ENCODE data around the gene AK4. TPM values are rescaled to one million over a fixed set of nuclear protein-coding genes. Genes with fewer than 3 reads are reported as not detected.

The AK4 gene
- total RNA-seq, 4 donors from 2014 or later, result 39.9 to 83.2 (median 49.0) TPM

- intact Hi-C loops (cut with DNase I; ENCODE audit: low total_unique reads), result loop anchor here (10.0 kb wide), 1 partner anchor 134 kb away; no protein-coding TSS in a partner anchor
Observed at GRCh38 chr1:65209005-65209885, 61.2 kb downstream of the AK4 start.

GRCh38 chr1:65210325-65210724 is 62.3 kb downstream of the AK4 start:
- no peak for TF ChIP-seq CTCF (IDR thresholded peaks at IDR 0.05)
- no peak for TF ChIP-seq POLR2A (IDR thresholded peaks at IDR 0.05)

More at GRCh38 chr1:65209005-65209885, 61.2 kb downstream of the AK4 start:
- H3K4me3 ChIP-seq (ENCODE audit: low read depth, poor library complexity, severe bottlenecking), result no peak overlapping the region
- WGBS, 2 donors, result 44 to 46% methylated on average over 6 of the region's 6 CpGs
- peak in 1 of 2 donors; percentile 43 for DNase-seq (ENCODE audit: low spot score in 2 of 2)
- TF ChIP-seq POLR2A (IDR thresholded peaks at IDR 0.05) (no peak), CTCF (IDR thresholded peaks at IDR 0.05) (no peak)

GRCh38 chr1:65211331-65211730 is 63.3 kb downstream of the AK4 start:
- intact Hi-C loops (cut with DNase I; ENCODE audit: low total_unique reads), result no loop called here
- TF ChIP-seq POLR2A (IDR thresholded peaks at IDR 0.05) (no peak), CTCF (IDR thresholded peaks at IDR 0.05) (no peak)
- no peak overlapping the region for H3K4me3 ChIP-seq (ENCODE audit: low read depth, poor library complexity, severe bottlenecking)
- 87 to 88% methylated on average over 6 of the region's 6 CpGs for WGBS, 2 donors
- DNase-seq (ENCODE audit: low spot score in 2 of 2), result no peak

More at GRCh38 chr1:65210325-65210724, 62.3 kb downstream of the AK4 start:
- no peak for DNase-seq (ENCODE audit: low spot score in 2 of 2)
- intact Hi-C loops (cut with DNase I; ENCODE audit: low total_unique reads), result no loop called here
- H3K4me3 ChIP-seq (ENCODE audit: low read depth, poor library complexity, severe bottlenecking), result no peak overlapping the region
- 98% methylated on average over 5 of the region's 5 CpGs for WGBS, 2 donors

- TF ChIP-seq CTCF (IDR thresholded peaks at IDR 0.05), result no peak
- no peak for TF ChIP-seq POLR2A (IDR thresholded peaks at IDR 0.05)
- DNase-seq (ENCODE audit: low spot score in 2 of 2), result no peak
- 63 to 79% methylated on average over 5 of the region's 5 CpGs for WGBS, 2 donors
- no peak overlapping the region for H3K4me3 ChIP-seq (ENCODE audit: low read depth, poor library complexity, severe bottlenecking)
- intact Hi-C loops (cut with DNase I; ENCODE audit: low total_unique reads), result no loop called here
Observed at GRCh38 chr1:65213271-65214023, 65.4 kb downstream of the AK4 start.

- intact Hi-C loops (cut with DNase I; ENCODE audit: low total_unique reads), result no loop called here
- no peak for DNase-seq (ENCODE audit: low spot score in 2 of 2)
- no peak for TF ChIP-seq CTCF (IDR thresholded peaks at IDR 0.05)
- no peak for TF ChIP-seq POLR2A (IDR thresholded peaks at IDR 0.05)
- WGBS, 2 donors, result 61 to 67% methylated on average over 9 of the region's 9 CpGs
- H3K4me3 ChIP-seq (ENCODE audit: low read depth, poor library complexity, severe bottlenecking), result no peak overlapping the region
Observed at GRCh38 chr1:65214340-65215027, 66.5 kb downstream of the AK4 start.

Measured in lower leg skin (tissue), 4 donors.